ENCODE measurements around the gene NRG3.

Gene NRG3

DNA sequence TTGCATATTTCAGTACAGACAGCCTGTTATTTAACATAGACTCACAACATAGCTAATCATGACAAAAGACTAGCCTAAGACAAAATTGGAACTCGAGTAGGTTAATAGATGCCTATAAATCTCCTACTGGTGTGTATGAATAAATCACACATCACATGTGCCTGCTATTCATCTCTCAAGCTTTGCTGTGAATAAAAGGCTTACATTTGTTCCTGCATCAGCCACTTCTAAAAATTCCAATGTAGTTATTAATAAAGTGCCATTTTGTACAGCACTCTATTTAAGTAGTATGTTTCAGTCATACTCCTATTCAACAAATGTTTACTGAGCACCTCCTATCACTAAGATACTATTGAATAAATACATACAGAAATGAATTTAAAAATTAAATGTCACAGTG lies 486.3 kb downstream of the NRG3 start:
- TF ChIP-seq, protein P1, sequence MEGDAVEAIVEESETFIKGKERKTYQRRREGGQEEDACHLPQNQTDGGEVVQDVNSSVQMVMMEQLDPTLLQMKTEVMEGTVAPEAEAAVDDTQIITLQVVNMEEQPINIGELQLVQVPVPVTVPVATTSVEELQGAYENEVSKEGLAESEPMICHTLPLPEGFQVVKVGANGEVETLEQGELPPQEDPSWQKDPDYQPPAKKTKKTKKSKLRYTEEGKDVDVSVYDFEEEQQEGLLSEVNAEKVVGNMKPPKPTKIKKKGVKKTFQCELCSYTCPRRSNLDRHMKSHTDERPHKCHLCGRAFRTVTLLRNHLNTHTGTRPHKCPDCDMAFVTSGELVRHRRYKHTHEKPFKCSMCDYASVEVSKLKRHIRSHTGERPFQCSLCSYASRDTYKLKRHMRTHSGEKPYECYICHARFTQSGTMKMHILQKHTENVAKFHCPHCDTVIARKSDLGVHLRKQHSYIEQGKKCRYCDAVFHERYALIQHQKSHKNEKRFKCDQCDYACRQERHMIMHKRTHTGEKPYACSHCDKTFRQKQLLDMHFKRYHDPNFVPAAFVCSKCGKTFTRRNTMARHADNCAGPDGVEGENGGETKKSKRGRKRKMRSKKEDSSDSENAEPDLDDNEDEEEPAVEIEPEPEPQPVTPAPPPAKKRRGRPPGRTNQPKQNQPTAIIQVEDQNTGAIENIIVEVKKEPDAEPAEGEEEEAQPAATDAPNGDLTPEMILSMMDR (IDR thresholded peaks at IDR 0.05), result no peak
- H3K79me2 ChIP-seq, result no peaks in the 10 kb centered on the region

DNA sequence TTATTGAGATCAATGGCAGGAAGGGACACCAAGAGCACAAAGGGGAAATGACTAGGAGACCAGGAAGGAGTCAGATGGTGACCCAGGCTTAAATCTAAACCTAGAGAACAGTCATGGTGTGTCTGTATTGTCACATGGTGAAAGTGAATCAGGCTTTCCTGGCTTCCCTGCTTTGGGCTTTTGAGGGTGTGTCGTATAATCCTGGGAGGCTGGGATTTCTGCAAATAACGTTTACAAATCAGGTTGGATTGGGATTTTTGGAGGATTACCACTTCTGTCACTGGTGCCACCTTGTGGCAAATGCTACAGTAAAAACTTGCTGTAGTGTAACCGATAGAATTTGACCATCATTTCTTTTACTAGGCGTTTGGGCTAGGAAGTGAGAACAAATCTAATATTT lies 502.6 kb downstream of the NRG3 start:
- no peaks in the 10 kb centered on the region for H3K27me3 ChIP-seq (ENCODE audit: control insufficient read depth, insufficient read depth, low read length)
- no peaks in the 10 kb centered on the region for H3K36me3 ChIP-seq (ENCODE audit: control insufficient read depth, insufficient read depth, low read length)
- no peaks in the 10 kb centered on the region for H3K79me2 ChIP-seq
- H3K27ac ChIP-seq, result no peak overlapping the region
- no peak overlapping the region for H3K4me2 ChIP-seq (ENCODE audit: low read length)
- H3K9me3 ChIP-seq (ENCODE audit: control insufficient read depth, low read length), result no peaks in the 10 kb centered on the region
- H2AFZ ChIP-seq, result no peak overlapping the region
- TF ChIP-seq, protein P1 (IDR thresholded peaks at IDR 0.05), result no peak
- H3K4me1 ChIP-seq, result no peaks in the 10 kb centered on the region
- H3K9ac ChIP-seq, result no peak overlapping the region
- H3K4me3 ChIP-seq (ENCODE audit: low read depth, low read length), result no peak overlapping the region

More for the DNA sequence above, 486.3 kb downstream of the NRG3 start:
- Histone ChIP-seq H3K27ac (no peak overlapping the region), H3K36me3 (ENCODE audit: control insufficient read depth, insufficient read depth, low read length) (no peaks in the 10 kb centered on the region), H3K27me3 (ENCODE audit: control insufficient read depth, insufficient read depth, low read length) (no peaks in the 10 kb centered on the region), H2AFZ (no peak overlapping the region), H3K9me3 (ENCODE audit: control insufficient read depth, low read length) (no peaks in the 10 kb centered on the region), H3K4me3 (ENCODE audit: low read depth, low read length) (no peak overlapping the region), H3K4me1 (no peaks in the 10 kb centered on the region), H3K9ac (no peak overlapping the region), H3K4me2 (ENCODE audit: low read length) (no peak overlapping the region)

DNA sequence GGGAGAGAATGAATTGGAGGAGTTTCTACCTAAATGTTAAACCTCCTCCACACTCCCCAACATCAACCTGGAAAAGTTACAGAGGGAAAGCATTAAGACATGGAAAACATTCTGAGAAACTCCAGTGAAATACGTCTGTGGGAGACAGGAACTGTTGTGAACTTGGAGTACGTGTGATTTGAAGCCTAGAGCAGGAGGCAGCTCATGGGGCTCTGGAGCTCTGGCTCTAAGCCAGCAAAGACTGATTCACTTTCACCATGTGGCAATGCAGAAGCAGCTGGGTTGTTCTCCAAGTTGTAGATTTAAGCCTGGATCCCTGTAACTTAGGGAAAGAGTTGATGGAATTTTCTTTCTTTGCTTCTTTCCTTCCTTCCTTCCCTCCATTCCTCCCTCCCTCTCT lies 503.2 kb downstream of the NRG3 start:
- no peak overlapping the region for H3K9ac ChIP-seq
- TF ChIP-seq, protein P1 (IDR thresholded peaks at IDR 0.05), result no peak
- H3K4me3 ChIP-seq (ENCODE audit: low read depth, low read length), result no peak overlapping the region
- no peak overlapping the region for H3K27ac ChIP-seq
- no peaks in the 10 kb centered on the region for H3K27me3 ChIP-seq (ENCODE audit: control insufficient read depth, insufficient read depth, low read length)
- H3K4me2 ChIP-seq (ENCODE audit: low read length), result no peak overlapping the region
- H2AFZ ChIP-seq, result no peak overlapping the region
- H3K36me3 ChIP-seq (ENCODE audit: control insufficient read depth, insufficient read depth, low read length), result no peaks in the 10 kb centered on the region
- H3K79me2 ChIP-seq, result no peaks in the 10 kb centered on the region
- no peaks in the 10 kb centered on the region for H3K4me1 ChIP-seq
- no peaks in the 10 kb centered on the region for H3K9me3 ChIP-seq (ENCODE audit: control insufficient read depth, low read length)

DNA sequence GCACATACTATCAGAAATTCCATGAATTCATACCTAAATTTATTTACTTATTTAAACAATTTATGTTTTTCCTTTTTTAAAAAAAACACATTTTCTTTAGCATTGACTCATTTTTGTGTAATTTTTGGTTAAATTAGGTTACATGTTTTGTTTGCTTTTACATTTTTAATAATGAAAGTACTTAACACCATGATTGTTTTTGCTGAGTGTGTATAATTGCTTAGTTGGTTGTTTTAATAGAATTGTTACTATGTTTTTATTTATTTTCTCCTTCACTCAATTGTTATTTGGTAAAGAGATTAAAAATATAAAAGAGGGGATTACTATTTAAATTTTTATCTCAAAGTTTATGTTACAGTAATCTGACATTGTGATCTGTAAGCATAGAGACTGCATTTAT lies 508.4 kb downstream of the NRG3 start:
- no peaks in the 10 kb centered on the region for H3K9me3 ChIP-seq (ENCODE audit: control insufficient read depth, low read length)
- H3K4me2 ChIP-seq (ENCODE audit: low read length), result no peak overlapping the region
- H3K27me3 ChIP-seq (ENCODE audit: control insufficient read depth, insufficient read depth, low read length), result no peaks in the 10 kb centered on the region
- no peak overlapping the region for H3K4me3 ChIP-seq (ENCODE audit: low read depth, low read length)
- H3K4me1 ChIP-seq, result no peaks in the 10 kb centered on the region
- no peak overlapping the region for H2AFZ ChIP-seq
- H3K36me3 ChIP-seq (ENCODE audit: control insufficient read depth, insufficient read depth, low read length), result no peaks in the 10 kb centered on the region
- no peak overlapping the region for H3K9ac ChIP-seq
- H3K27ac ChIP-seq, result no peak overlapping the region
- H3K79me2 ChIP-seq, result no peaks in the 10 kb centered on the region
- TF ChIP-seq, protein P1 (IDR thresholded peaks at IDR 0.05), result no peak

DNA sequence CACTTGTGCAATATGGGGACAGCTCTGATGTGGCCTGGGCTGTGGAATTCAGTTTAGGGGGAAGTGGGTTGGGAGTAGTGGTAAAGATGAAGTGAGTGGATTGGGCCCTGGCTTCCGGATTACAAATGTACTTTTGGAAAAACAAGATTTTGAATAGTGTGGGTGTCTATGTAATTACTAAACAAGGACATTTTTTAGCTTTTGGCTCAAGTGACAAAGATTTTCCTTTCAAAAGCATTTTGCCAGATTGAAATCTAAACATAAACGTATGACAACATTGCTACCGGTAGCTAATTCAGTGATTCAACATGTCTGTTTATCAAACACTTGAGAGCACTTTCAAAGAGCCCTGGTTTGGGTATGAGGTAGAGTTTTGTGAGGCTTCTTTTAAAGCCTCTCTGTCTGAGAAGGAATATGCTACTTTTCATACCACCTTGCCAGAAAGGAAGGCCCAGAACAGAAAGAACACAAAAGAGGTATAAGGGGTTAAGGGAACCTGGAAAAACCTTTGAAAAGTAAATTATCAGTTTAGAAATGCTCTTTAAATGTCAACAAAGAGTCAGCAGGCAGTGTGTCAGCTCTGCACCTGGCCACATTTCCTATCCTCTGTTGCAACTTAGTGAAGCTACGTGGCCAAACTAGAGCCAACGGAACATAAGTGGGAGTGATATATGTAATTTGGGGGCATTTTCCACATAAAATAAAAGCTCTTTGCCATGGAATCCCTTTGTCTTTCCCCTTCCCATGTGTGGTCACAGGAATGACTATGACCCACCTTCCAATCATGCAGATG lies 516.1 kb downstream of the NRG3 start:
- Histone ChIP-seq H3K4me2 (ENCODE audit: low read length) (no peak overlapping the region), H3K9ac (no peak overlapping the region), H3K9me3 (ENCODE audit: control insufficient read depth, low read length) (no peaks in the 10 kb centered on the region), H3K27ac (no peak overlapping the region), H3K79me2 (no peaks in the 10 kb centered on the region), H3K36me3 (ENCODE audit: control insufficient read depth, insufficient read depth, low read length) (no peaks in the 10 kb centered on the region), H2AFZ (no peak overlapping the region), H3K27me3 (ENCODE audit: control insufficient read depth, insufficient read depth, low read length) (no peaks in the 10 kb centered on the region), H3K4me1 (no peaks in the 10 kb centered on the region), H3K4me3 (ENCODE audit: low read depth, low read length) (no peak overlapping the region)
- TF ChIP-seq, protein P1 (IDR thresholded peaks at IDR 0.05), result no peak

Data from parathyroid adenoma (tissue), 2 donors.